Esophagus squamous epithelium (tissue), 4 donors: Measurements from ENCODE around the gene TRIM69.

ENCODE experiments used
- POLR2A ChIP-seq, 4 donors: fragments of 450-650 bp; IDR thresholded peaks; one replicate each; pipeline ENCODE4 v1.6.1; 2017; ENCODE audit warnings: antibody characterized with exemption in 4 of 4, mild to moderate bottlenecking in 4 of 4, moderate library complexity in 3 of 4
- TF ChIP-seq, protein P1 (sequence below), 6 experiments: fragments of 450-650 bp in 4 of 6; fragments of 200-600 bp in 2 of 6; sonication (generic) in 2 of 6; IDR thresholded peaks; one replicate each; pipeline ENCODE4 v1.5.1; 2016 to 2019; ENCODE audit warnings: antibody characterized with exemption in 6 of 6, mild to moderate bottlenecking in 4 of 6, moderate library complexity in 4 of 6

DNA sequence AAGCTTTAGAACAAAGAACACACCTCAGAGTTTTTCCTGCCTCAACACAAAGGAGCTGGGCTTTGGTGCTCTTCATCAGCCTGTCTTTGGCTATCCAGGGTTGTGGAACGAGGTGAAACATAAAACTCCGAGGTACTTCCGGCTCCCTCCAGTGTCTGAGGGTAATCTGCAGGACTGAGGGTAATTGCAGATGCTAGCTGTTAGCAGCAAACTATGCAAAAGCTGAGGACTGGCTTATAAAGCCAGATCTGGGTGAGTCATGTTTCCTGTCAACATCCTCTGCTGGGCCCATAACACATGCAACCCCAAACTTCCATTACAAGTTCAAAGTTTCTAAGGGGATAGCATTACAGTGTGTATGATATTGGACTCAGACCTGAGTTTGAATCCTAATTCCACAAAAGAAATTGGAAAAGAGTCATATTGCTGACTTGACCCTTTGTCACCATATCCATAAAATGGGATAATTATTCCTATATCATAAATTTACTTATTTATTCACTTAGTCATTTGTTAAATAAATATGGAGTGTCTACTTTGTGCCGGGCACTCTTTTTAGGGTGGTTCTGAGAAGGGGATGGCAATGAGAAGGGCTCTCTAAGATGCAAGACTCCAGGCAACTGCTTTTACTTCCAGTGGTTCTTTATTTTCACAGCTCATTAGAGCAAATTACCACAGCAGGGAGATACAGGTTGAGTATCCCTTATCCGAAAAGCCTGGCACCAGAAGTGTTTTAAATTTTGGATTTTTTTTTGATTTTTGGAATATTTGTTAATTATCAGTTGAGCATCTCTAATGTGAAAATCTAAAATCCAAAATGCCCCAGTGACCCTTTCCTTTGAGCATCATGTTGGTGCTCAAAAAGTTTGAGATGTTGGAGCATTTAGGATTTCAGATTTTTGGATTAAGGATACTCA, 9.5 kb upstream of the TRIM69 start:
- peak in 3 of 4 donors; percentile 27 to 72 (median 58) for TF ChIP-seq POLR2A (IDR thresholded peaks at IDR 0.05)
- TF ChIP-seq, protein P1, sequence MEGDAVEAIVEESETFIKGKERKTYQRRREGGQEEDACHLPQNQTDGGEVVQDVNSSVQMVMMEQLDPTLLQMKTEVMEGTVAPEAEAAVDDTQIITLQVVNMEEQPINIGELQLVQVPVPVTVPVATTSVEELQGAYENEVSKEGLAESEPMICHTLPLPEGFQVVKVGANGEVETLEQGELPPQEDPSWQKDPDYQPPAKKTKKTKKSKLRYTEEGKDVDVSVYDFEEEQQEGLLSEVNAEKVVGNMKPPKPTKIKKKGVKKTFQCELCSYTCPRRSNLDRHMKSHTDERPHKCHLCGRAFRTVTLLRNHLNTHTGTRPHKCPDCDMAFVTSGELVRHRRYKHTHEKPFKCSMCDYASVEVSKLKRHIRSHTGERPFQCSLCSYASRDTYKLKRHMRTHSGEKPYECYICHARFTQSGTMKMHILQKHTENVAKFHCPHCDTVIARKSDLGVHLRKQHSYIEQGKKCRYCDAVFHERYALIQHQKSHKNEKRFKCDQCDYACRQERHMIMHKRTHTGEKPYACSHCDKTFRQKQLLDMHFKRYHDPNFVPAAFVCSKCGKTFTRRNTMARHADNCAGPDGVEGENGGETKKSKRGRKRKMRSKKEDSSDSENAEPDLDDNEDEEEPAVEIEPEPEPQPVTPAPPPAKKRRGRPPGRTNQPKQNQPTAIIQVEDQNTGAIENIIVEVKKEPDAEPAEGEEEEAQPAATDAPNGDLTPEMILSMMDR (IDR thresholded peaks at IDR 0.05): no peak
